HG03575 (cell line): ENCODE results near the gene OBP2A.
"Not testable (repeated sequence)": the region's sequence is repeated elsewhere in the genome, so short reads cannot be mapped to it uniquely, and the experiment has no call there.

Source experiments
- ATAC-seq: cut with Tn5 transposase; IDR thresholded peaks from one replicate; pipeline ENCODE4 v1.9.1; 2021; ENCODE audit not compliant: unreplicated experiment, insufficient number of reproducible peaks, low FRiP score; ENCODE audit errors: extremely low read depth

Gene OBP2A

DNA sequence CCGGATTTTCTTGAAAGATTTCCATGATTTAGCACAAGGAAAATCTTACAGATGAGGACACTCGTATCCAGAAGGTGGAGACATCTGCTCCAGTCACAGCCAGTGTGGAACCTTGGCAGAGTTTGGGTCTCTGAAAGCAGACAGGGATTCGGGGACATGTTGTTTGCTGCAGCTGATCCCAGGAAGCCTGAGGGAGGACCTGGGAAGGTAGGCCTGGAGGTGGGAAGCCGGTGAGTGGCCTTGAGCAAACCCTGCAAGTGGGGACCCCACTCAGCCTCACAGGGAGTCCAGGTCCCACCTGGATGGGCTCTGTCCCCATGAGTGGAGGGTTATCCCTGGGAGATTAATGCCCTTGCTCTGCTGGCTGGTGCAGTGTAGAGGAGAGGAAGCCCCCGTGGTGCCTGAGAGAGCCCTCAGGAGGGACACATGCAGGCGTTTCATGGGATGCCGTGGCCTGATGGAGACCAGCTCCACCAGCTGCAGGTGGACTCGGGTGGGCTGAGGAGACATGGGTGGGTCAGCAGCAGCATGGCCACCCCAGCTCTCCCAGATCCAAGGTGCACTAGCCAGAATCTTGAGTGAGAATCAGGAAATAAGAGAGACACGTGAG is 37.6 kb upstream of the OBP2A start:
- no peak for ATAC-seq

DNA sequence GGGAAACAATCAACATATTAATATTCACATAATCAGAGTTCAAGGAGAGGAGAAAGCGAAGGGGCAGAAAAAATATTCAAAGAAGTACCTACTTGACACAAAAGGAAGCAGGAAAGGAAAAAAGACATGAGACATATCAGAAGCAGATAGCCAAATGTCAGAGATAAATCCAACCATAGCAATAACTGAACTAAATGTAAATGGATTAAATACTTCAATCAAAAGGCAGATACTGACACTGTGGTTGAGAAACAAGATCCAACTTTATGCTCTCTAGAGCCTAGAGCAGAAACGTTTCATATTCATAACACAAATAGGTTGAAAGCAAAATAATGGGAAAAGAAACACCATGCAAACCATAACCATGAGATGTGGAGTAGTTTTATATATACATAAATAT is 36.5 kb upstream of the OBP2A start:
- ATAC-seq: no peak

DNA sequence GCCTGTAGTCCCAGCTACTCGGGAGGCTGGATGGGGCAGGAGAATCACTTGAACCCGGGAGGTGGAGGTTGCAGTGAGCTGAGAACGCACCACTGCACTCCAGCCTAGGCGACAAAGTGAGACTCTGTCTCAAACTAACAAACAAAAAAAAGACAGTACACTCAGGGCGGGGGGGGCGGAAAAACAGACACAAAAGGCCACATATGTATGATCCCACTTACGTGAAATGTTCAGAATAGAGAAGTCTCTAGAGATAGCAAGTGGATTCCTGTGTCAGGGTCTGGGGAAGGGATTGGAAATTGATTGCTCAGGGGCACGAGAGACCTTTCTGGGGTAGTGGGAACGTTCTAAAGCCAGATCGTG is 33.7 kb upstream of the OBP2A start:
- no peak for ATAC-seq

DNA sequence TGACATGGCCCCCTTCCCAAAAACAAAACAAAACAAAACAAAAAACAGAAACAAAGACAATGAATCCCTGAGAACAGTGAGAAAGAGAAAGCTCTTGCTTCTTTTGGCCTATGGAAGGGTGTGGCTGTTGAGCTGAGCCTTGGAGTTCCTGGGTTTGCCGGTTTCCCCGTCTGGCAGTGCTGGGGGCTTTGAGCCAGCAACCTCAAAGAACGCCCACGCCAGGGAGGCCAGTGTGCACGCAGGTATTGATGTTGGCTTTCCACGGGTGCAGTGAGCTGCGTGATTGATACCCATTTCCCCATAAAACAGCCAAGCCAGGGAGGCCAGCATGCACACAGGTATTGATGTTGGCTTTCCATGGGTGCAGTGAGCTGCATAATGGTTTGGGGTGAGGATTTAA is 33.0 kb upstream of the OBP2A start:
- no peak for ATAC-seq

DNA sequence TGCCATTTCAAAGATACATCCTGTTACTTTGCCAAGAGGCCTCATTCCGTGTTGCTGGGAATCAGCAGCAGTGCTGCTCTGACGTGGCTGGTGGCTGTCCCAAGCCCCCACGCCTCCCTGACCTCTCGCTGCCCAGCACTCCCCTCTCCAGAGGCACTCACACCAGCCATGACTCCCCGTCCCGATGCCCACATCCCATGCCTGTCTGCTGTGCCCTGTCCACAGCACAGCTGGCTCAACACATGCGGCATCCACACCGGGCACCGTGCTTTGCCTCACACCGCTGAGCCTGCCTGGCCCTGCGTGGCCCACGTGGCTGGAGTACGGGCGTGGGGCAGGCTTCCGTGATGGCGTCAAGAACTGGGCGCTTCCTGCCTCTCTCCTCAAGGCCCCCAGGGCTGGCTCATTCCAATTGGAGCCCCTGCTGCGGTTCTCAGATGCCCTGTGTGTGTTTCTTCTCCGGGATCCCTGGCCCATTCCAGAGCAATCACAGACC is 32.5 kb upstream of the OBP2A start:
- ATAC-seq: no peak

DNA sequence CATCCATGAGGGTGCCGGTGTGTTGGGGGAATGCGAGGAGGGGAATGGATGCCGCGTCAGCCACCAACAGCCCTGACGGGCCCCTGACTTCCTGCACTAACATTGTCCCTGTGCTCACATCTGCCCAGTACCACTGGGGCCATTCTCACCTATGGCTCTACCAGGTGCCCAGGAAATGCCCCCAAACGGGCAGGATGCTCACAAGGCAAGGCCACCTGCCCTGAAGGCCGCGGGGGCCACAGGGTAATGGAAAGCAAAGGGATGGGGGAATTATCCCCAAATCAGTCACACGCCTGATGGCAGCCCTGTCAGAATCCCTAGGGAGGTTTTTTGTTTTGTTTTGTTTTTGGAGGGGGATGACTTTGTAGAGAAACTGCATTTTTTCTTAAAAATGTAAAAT is 32.0 kb upstream of the OBP2A start:
- not testable (repeated sequence) for ATAC-seq

DNA sequence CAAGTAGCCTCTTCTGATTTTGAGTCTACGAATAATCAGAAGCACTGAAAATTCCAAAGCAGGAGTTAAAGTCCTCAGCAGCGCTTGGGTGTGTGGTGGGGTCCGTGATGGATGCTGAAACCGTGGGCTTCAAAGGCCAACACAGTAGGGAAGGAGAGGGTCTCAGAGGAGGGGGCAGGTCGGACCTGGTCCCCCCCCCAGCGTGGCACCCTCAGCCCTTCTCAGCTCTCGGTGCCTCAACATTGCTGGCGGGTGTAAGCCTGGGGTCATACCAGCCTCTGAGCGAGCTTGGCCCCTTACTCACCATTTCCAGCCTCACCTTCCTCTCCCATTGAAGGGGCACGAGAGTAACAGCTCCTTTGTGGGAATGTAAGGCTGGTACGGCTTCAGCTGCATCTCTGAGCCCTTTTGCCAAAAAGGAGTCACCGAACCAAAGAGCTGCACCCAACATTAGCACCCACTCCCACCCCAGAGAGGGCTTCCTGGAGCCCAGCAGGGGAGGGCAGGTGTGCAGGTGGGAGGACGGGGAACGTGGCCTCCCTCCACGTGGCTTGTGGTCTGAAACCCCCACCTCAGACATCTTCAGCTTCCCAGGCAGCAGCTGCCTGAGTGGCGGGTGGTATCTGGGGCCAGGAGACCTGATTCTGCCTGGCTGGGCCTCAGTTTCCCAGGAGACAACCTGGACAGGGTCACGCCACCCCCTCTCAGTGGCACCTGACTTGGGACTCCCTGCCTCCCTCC is 31.4 kb upstream of the OBP2A start:
- ATAC-seq: no peak

DNA sequence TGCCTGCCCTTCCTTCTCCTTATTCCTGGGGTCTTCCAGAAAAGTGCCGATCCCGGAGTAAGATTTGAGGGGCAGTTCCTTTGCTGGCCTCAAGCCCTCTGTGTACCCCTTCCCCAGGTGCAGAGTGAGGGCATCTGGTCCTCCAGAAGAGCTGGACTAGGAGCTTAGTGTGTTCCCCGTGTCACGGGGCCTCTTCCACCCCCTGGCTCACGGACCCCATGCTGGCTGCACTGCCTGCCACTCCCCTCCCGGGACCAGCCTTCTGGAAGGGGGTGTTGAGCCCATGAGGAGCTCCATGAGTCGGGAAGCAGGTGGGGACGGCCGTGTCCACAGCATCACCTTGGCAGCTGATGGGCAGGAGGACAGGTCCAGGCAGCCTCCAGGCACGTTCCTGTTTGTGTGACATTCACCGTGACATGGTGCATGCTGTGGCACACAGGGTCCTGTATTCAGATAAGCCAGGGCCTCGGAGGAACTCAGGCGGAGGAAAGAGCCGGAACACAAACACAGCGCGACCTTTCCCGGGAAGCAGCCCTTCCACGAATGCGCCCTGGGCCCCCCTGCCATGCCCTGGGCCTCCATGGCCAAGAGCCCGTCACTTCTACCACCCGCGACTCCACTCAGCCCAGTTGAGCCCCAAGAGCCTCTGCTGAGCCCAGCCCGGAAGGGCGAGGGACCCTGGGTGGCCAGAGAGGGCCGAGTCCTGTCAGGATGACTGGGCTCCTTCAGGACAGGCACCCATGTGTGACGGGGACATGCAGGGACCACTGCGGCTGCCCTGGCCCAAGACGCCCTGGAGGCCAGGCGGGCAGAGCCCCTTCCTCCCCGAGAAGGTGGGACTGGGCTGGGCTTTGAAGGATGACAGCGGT is 30.6 kb upstream of the OBP2A start:
- ATAC-seq: no peak

DNA sequence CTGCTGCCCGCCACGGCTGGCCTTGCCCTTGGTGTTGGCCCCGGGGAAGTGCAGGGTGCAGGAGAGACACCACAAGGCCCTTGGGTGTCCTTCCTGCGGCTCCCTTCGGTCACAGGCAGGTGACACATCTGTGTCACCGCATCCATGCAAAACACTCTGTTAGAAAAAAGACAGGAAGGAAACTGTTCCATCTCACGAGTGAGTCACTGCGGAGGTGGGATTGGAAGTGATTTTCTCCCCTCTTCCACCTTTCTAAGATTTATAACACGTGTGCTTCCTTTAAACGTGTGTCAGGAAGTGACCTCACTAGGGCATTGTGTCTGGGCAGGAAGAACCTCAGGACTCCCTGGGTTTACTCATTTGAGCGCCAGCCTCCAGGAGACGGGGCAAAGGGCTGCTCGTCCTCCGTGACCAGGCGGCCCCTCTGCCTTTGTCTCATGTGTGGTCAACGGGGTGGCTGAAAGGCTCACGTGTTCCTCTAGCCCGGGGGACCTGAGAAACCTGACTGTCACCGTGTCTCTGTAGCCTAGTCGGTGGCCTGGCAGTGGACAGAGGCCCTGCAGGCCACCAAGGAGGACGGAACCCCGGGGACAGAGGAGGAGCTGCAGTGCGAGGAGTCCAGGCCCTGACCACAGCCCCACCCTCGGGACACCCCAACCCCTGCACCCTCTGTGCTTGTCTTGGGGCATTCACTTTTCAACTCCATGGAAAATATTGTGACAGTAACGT is 29.6 kb upstream of the OBP2A start:
- ATAC-seq: no peak

DNA sequence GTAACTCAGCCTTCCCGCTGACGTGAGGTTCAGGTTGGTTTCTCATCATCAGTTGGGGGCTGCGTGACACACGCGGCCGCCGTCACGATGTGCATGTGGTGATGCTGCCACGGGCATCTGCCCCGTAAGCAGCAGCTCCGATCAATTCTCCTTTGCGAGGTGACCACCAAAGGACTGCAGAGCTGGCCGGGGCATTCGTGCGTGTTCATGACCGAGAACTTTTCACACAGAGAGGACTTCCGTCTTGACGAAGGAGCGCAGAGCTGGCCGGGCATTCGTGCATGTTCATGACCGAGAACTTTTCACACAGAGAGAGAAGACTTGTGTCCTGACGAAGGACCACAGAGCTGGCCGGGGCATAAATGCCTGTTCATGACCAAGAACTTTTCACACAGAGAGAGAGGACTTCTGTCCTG is 28.5 kb upstream of the OBP2A start:
- ATAC-seq: no peak

DNA sequence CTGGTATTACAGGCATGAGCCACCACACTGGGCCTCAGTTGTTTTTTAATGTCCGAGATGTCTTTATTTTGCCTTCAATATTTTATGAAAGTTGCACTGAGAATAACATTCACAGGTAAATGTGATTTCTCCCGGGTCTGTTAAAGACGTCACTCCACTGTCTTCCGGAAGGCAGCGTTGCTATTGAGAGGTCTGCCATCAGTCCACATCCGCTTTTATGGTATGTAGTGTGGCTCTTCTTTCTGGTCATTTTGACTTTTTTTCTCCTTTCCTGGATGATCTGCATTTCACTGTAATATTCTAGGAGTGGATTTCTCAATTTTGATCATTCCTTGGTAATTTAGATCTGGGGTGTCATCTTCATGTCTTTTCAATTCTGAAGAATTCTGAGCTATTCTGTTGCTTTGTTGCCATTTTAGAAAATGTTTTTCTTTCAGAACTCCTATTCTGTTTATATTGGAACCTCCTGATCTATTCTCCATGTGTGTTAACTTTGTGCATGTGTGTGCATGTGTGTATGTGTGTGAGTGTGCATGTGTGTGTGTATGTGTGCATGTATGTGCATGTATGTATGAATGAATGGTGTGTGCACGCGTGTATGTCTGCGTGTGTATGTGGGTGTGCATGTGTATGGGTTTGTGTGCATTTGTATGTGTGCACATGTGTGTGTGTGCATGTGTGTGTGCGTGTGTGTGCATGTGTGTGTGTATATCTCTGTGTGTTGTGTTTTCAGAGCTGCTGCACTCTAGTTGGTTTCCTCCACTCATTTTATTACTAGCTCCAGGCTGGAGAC is 26.6 kb upstream of the OBP2A start:
- no peak for ATAC-seq

DNA sequence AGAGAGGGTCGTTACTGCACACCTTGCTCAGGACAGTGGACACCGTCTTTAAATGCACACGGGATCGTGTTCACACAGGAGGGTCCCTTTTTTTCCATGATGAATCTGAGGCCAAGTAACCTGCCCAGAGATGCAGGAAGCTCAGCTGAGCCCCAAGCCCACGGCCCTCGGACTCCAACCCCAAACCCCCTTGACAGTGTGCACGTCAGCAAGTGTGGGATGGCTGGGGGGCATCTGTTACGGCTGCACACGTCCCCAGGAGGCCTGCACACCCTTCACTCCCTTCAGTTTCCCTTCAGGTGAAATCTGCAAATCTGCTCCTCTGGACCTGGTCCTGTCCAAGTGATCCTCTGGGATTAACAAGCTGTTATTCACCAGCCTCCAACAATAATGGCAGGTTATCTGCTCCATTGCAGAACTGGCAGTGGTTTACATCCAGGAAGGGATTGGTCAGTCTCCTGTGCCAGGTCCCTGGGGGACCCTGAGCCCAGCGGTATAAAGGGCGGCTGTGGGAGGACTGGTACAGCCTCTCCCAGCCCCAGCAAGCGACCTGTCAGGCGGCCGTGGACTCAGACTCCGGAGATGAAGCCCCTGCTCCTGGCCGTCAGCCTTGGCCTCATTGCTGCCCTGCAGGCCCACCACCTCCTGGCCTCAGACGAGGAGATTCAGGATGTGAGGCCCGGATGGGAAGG is 24.9 kb upstream of the OBP2A start, which contains the start of gene LCN1:
TSS of gene LCN1 (plus strand) at position 525 of the 692 bp plus-strand sequence. CDS start at position 583, 58 bp downstream.
- no peak for ATAC-seq

DNA sequence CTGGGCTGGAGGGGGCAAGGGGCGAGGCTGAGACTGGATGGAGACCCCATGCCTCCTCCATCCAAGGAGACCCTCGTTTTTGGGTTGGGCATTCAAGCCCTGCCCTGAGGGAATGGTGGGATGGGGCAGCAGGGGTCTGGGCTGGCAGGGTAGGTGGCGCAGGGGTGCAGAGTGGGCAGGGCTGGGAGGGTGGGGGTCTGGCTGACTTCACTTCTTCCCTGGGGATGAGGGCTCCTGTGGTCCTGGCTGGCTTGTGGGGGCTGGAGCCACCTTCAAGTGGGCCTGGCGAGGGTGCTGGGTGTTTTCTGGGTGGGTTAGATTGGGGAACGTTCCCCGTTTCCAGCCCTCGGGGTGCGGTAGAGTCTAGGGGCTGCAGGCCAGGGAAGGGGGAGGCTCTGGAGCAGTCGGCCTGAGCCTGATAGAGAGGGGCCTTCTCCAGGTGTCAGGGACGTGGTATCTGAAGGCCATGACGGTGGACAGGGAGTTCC is 24.3 kb upstream of the OBP2A start:
- ATAC-seq: no peak

DNA sequence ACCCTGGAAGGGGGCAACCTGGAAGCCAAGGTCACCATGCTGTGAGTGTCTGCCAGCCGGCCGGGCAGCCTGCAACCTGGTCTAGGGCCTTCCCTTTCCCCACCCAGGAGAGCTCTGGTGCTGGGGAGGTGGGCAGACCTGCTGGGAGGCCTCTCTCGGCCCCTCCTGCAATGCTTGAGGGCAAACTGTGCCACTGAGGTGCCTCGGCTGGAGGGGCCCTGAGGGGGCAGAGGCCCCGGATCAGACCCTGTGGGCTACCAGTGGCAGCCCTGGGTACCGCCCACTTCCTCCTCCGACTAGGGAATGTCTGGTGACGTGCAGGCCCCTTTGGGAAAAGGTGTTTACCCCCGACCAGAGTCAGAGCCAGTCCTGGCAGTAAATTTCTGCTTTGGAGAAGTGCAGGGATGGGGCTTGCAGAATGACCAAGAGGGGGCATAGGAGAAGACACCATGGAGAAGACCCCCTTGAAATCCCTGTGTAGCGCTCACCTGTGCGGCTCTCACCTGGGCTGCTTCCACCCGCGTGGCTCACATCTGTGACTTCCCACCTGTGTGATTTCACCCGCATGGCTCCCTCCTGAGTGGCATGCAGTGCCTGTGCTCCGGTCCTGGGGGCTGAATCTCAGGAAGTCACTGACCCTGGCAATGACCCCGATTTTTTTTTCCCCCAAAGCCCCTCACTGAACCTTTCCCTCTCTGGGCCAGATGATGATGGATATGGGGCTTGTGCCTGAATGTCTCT is 23.6 kb upstream of the OBP2A start:
- no peak for ATAC-seq

DNA sequence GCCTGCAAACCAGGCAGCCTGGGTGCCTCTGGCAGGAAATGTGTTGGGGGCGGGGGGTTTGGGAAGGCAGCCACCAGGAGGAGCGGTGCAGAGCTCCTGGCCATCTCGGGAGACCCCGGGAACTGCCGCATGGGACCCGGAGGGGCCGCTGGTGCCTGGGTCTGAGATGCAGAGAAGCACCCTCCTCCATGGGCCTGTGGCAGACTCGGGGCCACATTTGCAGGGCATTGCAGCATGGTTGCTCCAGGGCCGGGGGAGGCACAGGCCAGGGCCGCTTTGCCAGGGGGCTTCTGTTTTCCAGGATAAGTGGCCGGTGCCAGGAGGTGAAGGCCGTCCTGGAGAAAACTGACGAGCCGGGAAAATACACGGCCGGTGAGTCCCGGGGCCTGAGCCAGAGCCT is 23.0 kb upstream of the OBP2A start:
- no peak for ATAC-seq

DNA sequence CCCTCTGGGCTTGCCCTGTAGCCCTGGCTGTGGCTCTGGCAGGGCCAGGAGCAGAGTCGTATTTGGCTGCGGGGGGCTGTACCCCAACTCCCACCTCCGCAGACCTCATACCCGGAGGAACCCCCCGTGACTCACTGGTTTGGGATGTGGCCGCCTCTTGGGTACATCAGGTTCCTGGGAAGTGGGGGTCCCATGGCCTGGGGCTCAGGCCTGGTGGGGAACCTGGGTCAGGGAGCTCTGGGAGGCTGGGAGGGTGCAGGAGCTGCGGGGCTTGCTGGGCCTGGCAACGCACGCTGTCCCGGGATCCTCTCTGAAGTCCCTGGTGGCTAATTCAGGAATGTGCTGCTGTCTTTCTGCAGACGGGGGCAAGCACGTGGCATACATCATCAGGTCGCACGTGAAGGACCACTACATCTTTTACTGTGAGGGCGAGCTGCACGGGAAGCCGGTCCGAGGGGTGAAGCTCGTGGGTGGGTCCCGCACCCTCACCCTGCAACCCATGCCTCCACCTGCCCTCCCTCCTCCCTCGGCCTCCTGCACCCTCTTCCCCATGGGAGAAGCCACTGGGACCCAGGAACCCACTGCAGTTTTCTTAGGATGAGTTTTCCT is 22.3 kb upstream of the OBP2A start:
- no peak for ATAC-seq
